ENCODE data around the gene RIPOR2.

The RIPOR2 gene

GRCh38 chr6:24840187-24840586 is 95.6 kb downstream of the RIPOR2 start:
- no peak for DNase-seq

GRCh38 chr6:24838994-24839393 is 96.8 kb downstream of the RIPOR2 start:
- DNase-seq: no peak

GRCh38 chr6:24838081-24838480 is 97.7 kb downstream of the RIPOR2 start:
- DNase-seq: no peak

- no peak for DNase-seq
Observed at GRCh38 chr6:24836109-24836508, 99.7 kb downstream of the RIPOR2 start.

GRCh38 chr6:24833711-24834386 is 101.9 kb downstream of the RIPOR2 start:
- no peak for DNase-seq

- DNase-seq: no peak
Observed at GRCh38 chr6:24832794-24833193, 103.0 kb downstream of the RIPOR2 start.

- DNase-seq: no peak
Observed at GRCh38 chr6:24831771-24832716, 103.7 kb downstream of the RIPOR2 start.

- no peak for DNase-seq
Observed at GRCh38 chr6:24829657-24830056, 106.1 kb downstream of the RIPOR2 start.

- DNase-seq: no peak
Observed at GRCh38 chr6:24827970-24828369, 107.8 kb downstream of the RIPOR2 start.

- no peak for DNase-seq
Observed at GRCh38 chr6:24827162-24827561, 108.6 kb downstream of the RIPOR2 start.

GRCh38 chr6:24825130-24825630 is 110.6 kb downstream of the RIPOR2 start:
- DNase-seq: no peak

GRCh38 chr6:24824142-24824938 is 111.4 kb downstream of the RIPOR2 start:
- no peak for DNase-seq

- DNase-seq: no peak
Observed at GRCh38 chr6:24823185-24823584, 112.6 kb downstream of the RIPOR2 start.

- DNase-seq: no peak
Observed at GRCh38 chr6:24822696-24823095, 113.1 kb downstream of the RIPOR2 start.

- DNase-seq: no peak
Observed at GRCh38 chr6:24821860-24822444, 113.8 kb downstream of the RIPOR2 start.

GRCh38 chr6:24818346-24818745 is 117.4 kb downstream of the RIPOR2 start:
- DNase-seq: no peak

GRCh38 chr6:24809728-24810127 is 126.0 kb downstream of the RIPOR2 start:
- DNase-seq: no peak

- DNase-seq: no peak
Observed at GRCh38 chr6:24807584-24807983, 128.2 kb downstream of the RIPOR2 start.

- DNase-seq: no peak
Observed at GRCh38 chr6:24802271-24803059, 133.3 kb downstream of the RIPOR2 start.

GRCh38 chr6:24799541-24799915 is 136.2 kb downstream of the RIPOR2 start:
- no peak for DNase-seq

GRCh38 chr6:24798740-24799540 is 136.8 kb downstream of the RIPOR2 start, which contains the start of gene ARMH2:
Gene ARMH2, minus strand, starts transcription at chr6:24798917. Its CDS starts 60 bp downstream, at chr6:24798857.
- DNase-seq: no peak
